ENCODE results near the gene DEF6. TPM values are rescaled to one million over a fixed set of nuclear protein-coding genes. Genes with fewer than 3 reads are reported as not detected.

Gene DEF6
- polyA plus RNA-seq, 1 of the 3 experiments (the other 2 are of a cell fraction) = 0.13 TPM

- Histone ChIP-seq H3K4me3 (ENCODE audit: low read depth in 2 of 2, low read length in 1 of 2) (no peak overlapping the region), H3K4me1 (ENCODE audit: control insufficient read depth in 1 of 2, insufficient read depth in 2 of 2, low read depth in 1 of 2, low read length in 1 of 2) (peaks cover 11 to 37% of the 10 kb centered on the region in 2 experiments; a peak in 1 of 4 replicates), H3K9me2 (no peaks in the 10 kb centered on the region), H3K4me2 (no peak overlapping the region), H3K9me3 (no peaks in the 10 kb centered on the region), H3K36me3 (replicated peaks in 1 of 2; ENCODE audit: control insufficient read depth in 1 of 2, insufficient read depth in 2 of 2, low read length in 1 of 2) (peaks cover 9 to 21% of the 10 kb centered on the region in 2 experiments), H3K27ac (ENCODE audit: low read depth in 2 of 2, low read length in 1 of 2) (no peak overlapping the region; a peak in 1 of 4 replicates), H4K20me1 (ENCODE audit: insufficient read depth) (no peaks in the 10 kb centered on the region; the same call in 1 of the 2 replicates), H3K27me3 (ENCODE audit: insufficient read depth) (no peaks in the 10 kb centered on the region), H3F3A (replicated peaks; ENCODE audit: insufficient read depth) (no peaks in the 10 kb centered on the region), H3K79me2 (ENCODE audit: insufficient read depth) (peaks cover 14% of the 10 kb centered on the region; the same call in 1 of the 2 replicates), H2AFZ (ENCODE audit: low read depth) (no peak overlapping the region), H3K9ac (no peak overlapping the region)
- DNase-seq = no peak
- CTCF ChIA-PET = no interaction called here
- 92% methylated on average over 4 of the region's 4 CpGs for WGBS (ENCODE audit: low lambda C conversion rate)
- POLR2A ChIA-PET = no interaction called here
- TF ChIP-seq MXI1 (IDR thresholded peaks at IDR 0.05; ENCODE audit: low read depth, low read length) (no peak), POLR2AphosphoS5 (IDR thresholded peaks at IDR 0.05; ENCODE audit: low read depth, low read length) (no peak), MEF2A (IDR thresholded peaks at IDR 0.05; ENCODE audit: borderline replicate concordance, low read depth) (no peak), NRF1 (IDR thresholded peaks at IDR 0.05; ENCODE audit: low read depth, low read length) (no peak), TEAD4 (IDR thresholded peaks at IDR 0.05; ENCODE audit: borderline replicate concordance, insufficient read depth) (no peak), ZBTB33 (IDR thresholded peaks at IDR 0.05; ENCODE audit: borderline replicate concordance, low read depth) (no peak), SMC3 (IDR thresholded peaks at IDR 0.05; ENCODE audit: low read depth, low read length) (no peak)
Observed at GRCh38 chr6:35357677-35358076, 60.1 kb downstream of the DEF6 start.

- Histone ChIP-seq H3K9me3 (no peaks in the 10 kb centered on the region), H3K4me2 (no peak overlapping the region), H4K20me1 (ENCODE audit: insufficient read depth) (no peaks in the 10 kb centered on the region; the same call in 1 of the 2 replicates), H3K27ac (ENCODE audit: low read depth in 2 of 2, low read length in 1 of 2) (no peak overlapping the region; a peak in 1 of 4 replicates), H3F3A (replicated peaks; ENCODE audit: insufficient read depth) (no peaks in the 10 kb centered on the region), H3K79me2 (ENCODE audit: insufficient read depth) (peaks cover 14% of the 10 kb centered on the region; the same call in 1 of the 2 replicates), H2AFZ (ENCODE audit: low read depth) (no peak overlapping the region), H3K4me3 (ENCODE audit: low read depth in 2 of 2, low read length in 1 of 2) (no peak overlapping the region), H3K9ac (no peak overlapping the region), H3K9me2 (no peaks in the 10 kb centered on the region), H3K36me3 (replicated peaks in 1 of 2; ENCODE audit: control insufficient read depth in 1 of 2, insufficient read depth in 2 of 2, low read length in 1 of 2) (peaks cover 7 to 17% of the 10 kb centered on the region in 2 experiments), H3K27me3 (ENCODE audit: insufficient read depth) (no peaks in the 10 kb centered on the region), H3K4me1 (ENCODE audit: control insufficient read depth in 1 of 2, insufficient read depth in 2 of 2, low read depth in 1 of 2, low read length in 1 of 2) (peaks cover 11 to 41% of the 10 kb centered on the region in 2 experiments; a peak in 1 of 4 replicates)
- 94% methylated on average over 3 of the region's 3 CpGs for WGBS (ENCODE audit: low lambda C conversion rate)
- ChIA-PET CTCF (no interaction called here), POLR2A (no interaction called here)
- no peak for DNase-seq
- TF ChIP-seq FOSL2 (IDR thresholded peaks at IDR 0.05; ENCODE audit: borderline replicate concordance, low read depth) = no peak
- no peak for TF ChIP-seq SIN3A (IDR thresholded peaks at IDR 0.05; ENCODE audit: borderline replicate concordance, low read depth, low read length)
- TF ChIP-seq RAD21 (IDR thresholded peaks at IDR 0.05; ENCODE audit: low read length) = no peak
- no peak for TF ChIP-seq NFIC (IDR thresholded peaks at IDR 0.05; ENCODE audit: borderline replicate concordance)
- no peak for TF ChIP-seq ELF1 (IDR thresholded peaks at IDR 0.05)
- TF ChIP-seq EP300 (IDR thresholded peaks at IDR 0.05; ENCODE audit: borderline replicate concordance in 1 of 2, low read depth in 1 of 2, low read length in 1 of 2) = no peak
- no peak for TF ChIP-seq JUND (IDR thresholded peaks at IDR 0.05)
- TF ChIP-seq MAX (IDR thresholded peaks at IDR 0.05; ENCODE audit: low read depth) = no peak
- no peak for TF ChIP-seq RFX5 (IDR thresholded peaks at IDR 0.05; ENCODE audit: low read length)
- TF ChIP-seq RXRA (IDR thresholded peaks at IDR 0.05; ENCODE audit: borderline replicate concordance, low read depth) = no peak
- no peak for TF ChIP-seq POLR2AphosphoS5 (IDR thresholded peaks at IDR 0.05; ENCODE audit: low read depth, low read length)
- no peak for TF ChIP-seq EZH2phosphoT487 (IDR thresholded peaks at IDR 0.05; ENCODE audit: borderline replicate concordance, low read depth)
- TF ChIP-seq CTCF (IDR thresholded peaks at IDR 0.05) = no peak
- TF ChIP-seq USF2 (IDR thresholded peaks at IDR 0.05; ENCODE audit: borderline replicate concordance, low read depth, low read length) = no peak
- TF ChIP-seq PBX3 (IDR thresholded peaks at IDR 0.05) = no peak
- no peak for TF ChIP-seq FOXM1 (IDR thresholded peaks at IDR 0.05; ENCODE audit: low read depth)
- no peak for TF ChIP-seq TAF1 (IDR thresholded peaks at IDR 0.05; ENCODE audit: borderline replicate concordance, low read depth, low read length)
- no peak for TF ChIP-seq CHD2 (IDR thresholded peaks at IDR 0.05; ENCODE audit: low read length, partially characterized antibody)
Observed at GRCh38 chr6:35358086-35358485, 60.5 kb downstream of the DEF6 start.
